Measurements from ENCODE around the gene RBM22.

RBM22 gene

DNA sequence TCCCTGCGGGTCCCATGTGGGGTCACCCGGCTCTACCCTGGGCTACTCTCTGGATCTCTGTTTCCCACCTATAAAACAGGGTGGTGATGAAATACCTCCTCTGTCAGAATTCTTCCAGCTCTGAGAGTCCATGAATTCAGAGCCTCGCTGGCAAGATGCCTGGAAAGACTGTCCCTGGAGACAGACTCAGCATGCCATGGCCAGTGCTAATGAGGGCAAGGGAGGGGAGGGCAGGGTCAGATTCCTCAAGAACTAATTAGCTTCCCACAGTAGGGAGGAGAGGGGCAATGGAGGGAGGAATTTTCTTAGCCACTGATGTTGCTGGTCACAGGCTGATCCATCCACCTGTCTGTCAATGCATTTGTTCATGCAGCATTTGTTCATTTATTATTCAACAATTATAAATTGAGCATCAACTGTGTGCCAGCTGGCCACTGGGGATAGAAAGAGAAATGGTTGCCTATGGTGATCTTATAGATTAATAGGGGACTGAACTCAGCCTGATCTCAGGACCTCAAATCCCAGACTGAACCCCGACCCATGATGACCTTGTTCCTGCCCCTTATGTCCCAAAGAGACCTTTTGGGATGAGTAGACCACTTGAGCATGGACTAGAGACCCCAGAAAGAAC is 55.7 kb downstream of the RBM22 start:
- TF ChIP-seq CTCF (IDR thresholded peaks at IDR 0.05; ENCODE audit: control extremely low read depth, extremely low read depth, low read depth, missing control alignments) = no peak
- ChIA-PET CTCF (interaction anchor here (0.8 to 2.9 kb wide), 7 partner anchors 10 to 145 kb away, joined by 3 to 9 read pairs (median 5); no protein-coding TSS in a partner anchor), POLR2A (interaction anchor here (0.7 kb wide), 1 partner anchor 147 kb away, joined by 3 read pairs; no protein-coding TSS in a partner anchor)
- DNase-seq (ENCODE audit: extremely low spot score) = no peak

GRCh38 chr5:150644514-150644913 is 56.3 kb downstream of the RBM22 start:
- ChIA-PET POLR2A (interaction anchor here (0.5 to 0.6 kb wide), 2 partner anchors 26 to 139 kb away, joined by 3 to 4 read pairs; no protein-coding TSS in a partner anchor), CTCF (interaction anchor here (1.1 to 3.9 kb wide), 8 partner anchors 8 to 84 kb away, joined by 3 to 12 read pairs (median 8); no protein-coding TSS in a partner anchor)
- no peak for TF ChIP-seq CTCF (IDR thresholded peaks at IDR 0.05; ENCODE audit: control extremely low read depth, extremely low read depth, low read depth, missing control alignments)
- no peak for DNase-seq (ENCODE audit: extremely low spot score)

GRCh38 chr5:150644058-150644457 is 56.8 kb downstream of the RBM22 start:
- POLR2A ChIA-PET = interaction anchor here (0.5 to 0.6 kb wide), 2 partner anchors 27 to 139 kb away, joined by 3 to 4 read pairs; no protein-coding TSS in a partner anchor
- CTCF ChIA-PET = interaction anchor here (1.2 to 3.9 kb wide), 6 partner anchors 9 to 84 kb away, joined by 5 to 12 read pairs (median 8); no protein-coding TSS in a partner anchor
- DNase-seq (ENCODE audit: extremely low spot score) = no peak
- no peak for TF ChIP-seq CTCF (IDR thresholded peaks at IDR 0.05; ENCODE audit: control extremely low read depth, extremely low read depth, low read depth, missing control alignments)

DNA sequence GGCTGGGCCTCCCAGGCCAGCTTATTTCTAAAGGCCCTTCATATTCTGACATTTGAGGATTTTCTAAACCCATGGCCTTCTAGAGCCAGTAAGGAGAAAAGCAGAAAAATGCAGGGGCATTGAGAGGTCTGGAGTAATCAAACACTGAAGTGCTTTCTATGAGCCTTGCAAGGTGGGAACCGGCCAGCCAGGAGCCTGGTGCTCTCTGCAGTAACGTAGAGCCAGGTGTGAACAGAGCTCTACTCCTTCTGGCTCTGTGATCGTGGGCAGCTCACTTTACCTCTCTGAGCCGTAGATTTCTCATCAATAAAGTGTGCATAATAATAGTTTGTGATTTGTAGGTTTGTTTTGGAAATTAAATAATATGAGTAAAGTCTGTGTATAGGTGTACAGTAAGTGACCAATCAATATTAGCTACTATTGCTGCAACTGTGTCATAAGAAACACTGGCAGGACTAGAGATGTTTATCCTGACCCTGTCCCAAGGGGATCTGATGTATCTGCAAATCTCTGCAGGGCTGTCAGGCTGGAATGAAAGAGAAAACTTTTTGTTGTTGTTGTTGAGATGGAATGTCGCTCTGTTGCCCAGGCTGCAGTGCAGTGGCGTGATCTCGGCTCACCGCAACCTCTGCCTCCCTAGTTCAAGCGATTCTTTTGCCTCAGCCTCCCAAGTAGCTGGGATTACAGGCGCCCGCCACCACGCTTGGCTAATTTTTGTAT is 57.7 kb downstream of the RBM22 start:
- DNase-seq (ENCODE audit: extremely low spot score) = no peak

DNA sequence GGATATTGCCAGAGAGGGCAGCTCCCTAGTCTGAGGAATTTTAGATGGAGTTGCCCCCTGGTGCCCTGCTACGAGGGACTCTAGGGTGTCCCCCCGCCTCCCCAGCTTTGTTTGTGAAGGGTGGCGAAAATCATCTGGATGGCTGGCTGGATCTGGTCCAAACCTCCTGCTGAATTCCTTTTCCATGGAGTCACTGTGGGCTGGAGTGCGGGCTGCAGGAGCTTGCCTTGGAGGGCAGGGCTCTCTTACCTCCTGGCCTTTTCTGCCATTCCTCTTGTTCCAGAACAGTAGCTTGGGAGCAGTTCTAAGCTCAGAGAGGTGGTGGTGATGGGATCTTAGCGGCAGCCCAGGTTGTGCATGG is 58.3 kb downstream of the RBM22 start:
- ChIA-PET POLR2A (no interaction called here), CTCF (interaction anchor here (0.7 to 3.9 kb wide), 8 partner anchors 9 to 205 kb away, joined by 3 to 12 read pairs (median 6); no protein-coding TSS in a partner anchor)
- no peak for DNase-seq (ENCODE audit: extremely low spot score)

More for the DNA sequence above, 57.7 kb downstream of the RBM22 start:
- no peak for TF ChIP-seq CTCF (IDR thresholded peaks at IDR 0.05; ENCODE audit: control extremely low read depth, extremely low read depth, low read depth, missing control alignments)
- ChIA-PET CTCF (interaction anchor here (0.9 to 3.9 kb wide), 8 partner anchors 9 to 204 kb away, joined by 3 to 12 read pairs (median 7); no protein-coding TSS in a partner anchor), POLR2A (no interaction called here)

More for the DNA sequence above, 58.3 kb downstream of the RBM22 start:
- TF ChIP-seq CTCF (IDR thresholded peaks at IDR 0.05; ENCODE audit: control extremely low read depth, extremely low read depth, low read depth, missing control alignments) = no peak
